Ascending aorta (tissue), 2 donors: ENCODE measurements around the gene NUPR1. TPM values are rescaled to one million over a fixed set of nuclear protein-coding genes. Genes with fewer than 3 reads are reported as not detected.

ENCODE experiments used
- DNase-seq, 2 donors: peaks; one replicate each; pipeline ENCODE4 v3.0.0-alpha.2; 2019; ENCODE audit warnings: low spot score in 2 of 2
- H3K27ac ChIP-seq, 2 donors: fragments of 200-600 bp; sonication (generic); one replicate each; pipeline ENCODE4 v1.5.1; 2016 to 2017; ENCODE audit warnings: mild to moderate bottlenecking in 1 of 2
- H3K27me3 ChIP-seq: fragments of 200-600 bp; sonication (generic); one replicate; pipeline ENCODE4 v1.5.1; 2017
- H3K36me3 ChIP-seq, 2 donors: fragments of 200-600 bp; sonication (generic); one replicate each; pipeline ENCODE4 v1.5.1; 2016
- H3K4me1 ChIP-seq, 2 donors: fragments of 200-600 bp; sonication (generic); one replicate each; pipeline ENCODE4 v1.5.1; 2016 to 2017; ENCODE audit warnings: mild to moderate bottlenecking in 1 of 2
- H3K4me3 ChIP-seq, 2 donors: fragments of 200-600 bp; sonication (generic); one replicate each; pipeline ENCODE4 v1.5.1; 2016 to 2017; ENCODE audit warnings: mild to moderate bottlenecking in 1 of 2
- H3K9me3 ChIP-seq, 2 donors: fragments of 200-600 bp; sonication (generic); one replicate each; pipeline ENCODE4 v1.5.1; 2016
- intact Hi-C: fragments of 100-400 bp; cut with DNase I; formaldehyde crosslinking; loops from one replicate; pipeline ENCODE4 v1.15.1; 2023
- total RNA-seq: library from RNA; depleted of rRNA; stranded (reverse); fragments of >200 nt; gene quantifications from one replicate; pipeline ENCODE4 v1.1.0, GENCODE V29; 2016
- TF ChIP-seq, protein P1 (sequence below), 3 experiments: fragments of 200-600 bp in 2 of 3; fragments of 450-650 bp in 1 of 3; sonication (generic) in 2 of 3; IDR thresholded peaks; one replicate each; pipeline ENCODE4 v1.5.1; 2016 to 2019; ENCODE audit warnings: antibody characterized with exemption in 3 of 3, mild to moderate bottlenecking in 1 of 3, moderate library complexity in 1 of 3

NUPR1 gene
- total RNA-seq, 1 donor from 2014 or later, result 290 TPM

DNA sequence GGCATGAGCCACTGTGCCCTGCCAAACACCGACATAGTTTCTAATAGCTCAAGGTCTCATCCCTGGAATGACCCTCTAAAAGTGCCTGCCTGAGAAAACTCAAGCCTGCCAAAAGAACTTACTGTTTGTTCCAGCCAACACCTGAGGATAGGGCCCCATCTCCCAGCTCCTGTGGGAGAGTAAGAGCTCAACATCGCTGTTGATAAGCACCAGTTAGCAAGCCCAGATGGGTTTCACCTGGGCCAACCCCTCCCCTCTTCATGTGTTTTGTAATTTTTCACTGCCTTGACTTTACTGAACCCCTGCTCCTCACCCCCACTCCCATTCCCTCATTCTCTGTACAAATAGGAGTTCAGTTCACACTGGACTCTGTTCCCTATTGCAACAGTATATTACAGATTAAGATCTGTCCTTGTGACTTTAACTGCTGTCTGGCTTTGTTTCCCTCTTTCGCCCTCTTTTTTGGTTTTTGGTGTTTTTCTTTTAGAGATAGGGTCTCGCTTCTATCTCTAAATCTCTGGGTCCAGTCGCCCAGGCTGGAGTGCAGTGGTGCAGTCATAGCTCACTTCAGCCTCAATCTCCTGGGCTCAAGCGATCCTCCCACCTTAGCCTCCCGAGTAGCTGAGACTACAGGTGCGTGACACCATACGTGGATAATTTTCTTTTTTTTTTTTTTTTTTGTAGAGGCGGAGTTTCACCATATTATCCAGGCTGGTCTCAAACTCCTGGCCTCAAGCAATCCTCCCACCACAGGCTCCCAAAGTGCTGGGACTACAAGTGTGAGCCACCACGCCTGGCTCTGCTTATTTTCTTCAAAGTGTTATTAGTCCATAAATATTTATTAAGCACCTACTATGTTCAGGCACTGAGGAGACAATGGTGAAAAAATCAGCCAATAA lies 12.3 kb downstream of the NUPR1 start:
- TF ChIP-seq, protein P1, sequence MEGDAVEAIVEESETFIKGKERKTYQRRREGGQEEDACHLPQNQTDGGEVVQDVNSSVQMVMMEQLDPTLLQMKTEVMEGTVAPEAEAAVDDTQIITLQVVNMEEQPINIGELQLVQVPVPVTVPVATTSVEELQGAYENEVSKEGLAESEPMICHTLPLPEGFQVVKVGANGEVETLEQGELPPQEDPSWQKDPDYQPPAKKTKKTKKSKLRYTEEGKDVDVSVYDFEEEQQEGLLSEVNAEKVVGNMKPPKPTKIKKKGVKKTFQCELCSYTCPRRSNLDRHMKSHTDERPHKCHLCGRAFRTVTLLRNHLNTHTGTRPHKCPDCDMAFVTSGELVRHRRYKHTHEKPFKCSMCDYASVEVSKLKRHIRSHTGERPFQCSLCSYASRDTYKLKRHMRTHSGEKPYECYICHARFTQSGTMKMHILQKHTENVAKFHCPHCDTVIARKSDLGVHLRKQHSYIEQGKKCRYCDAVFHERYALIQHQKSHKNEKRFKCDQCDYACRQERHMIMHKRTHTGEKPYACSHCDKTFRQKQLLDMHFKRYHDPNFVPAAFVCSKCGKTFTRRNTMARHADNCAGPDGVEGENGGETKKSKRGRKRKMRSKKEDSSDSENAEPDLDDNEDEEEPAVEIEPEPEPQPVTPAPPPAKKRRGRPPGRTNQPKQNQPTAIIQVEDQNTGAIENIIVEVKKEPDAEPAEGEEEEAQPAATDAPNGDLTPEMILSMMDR (IDR thresholded peaks at IDR 0.05), result no peak
- no peaks in the 10 kb centered on the region for H3K4me1 ChIP-seq
- intact Hi-C loops, result no loop called here
- DNase-seq, result no peak
- no peaks in the 10 kb centered on the region for H3K36me3 ChIP-seq
- no peak overlapping the region for H3K4me3 ChIP-seq
- H3K9me3 ChIP-seq, result no peaks in the 10 kb centered on the region
- no peaks in the 10 kb centered on the region for H3K27me3 ChIP-seq
- H3K27ac ChIP-seq, result no peak overlapping the region

DNA sequence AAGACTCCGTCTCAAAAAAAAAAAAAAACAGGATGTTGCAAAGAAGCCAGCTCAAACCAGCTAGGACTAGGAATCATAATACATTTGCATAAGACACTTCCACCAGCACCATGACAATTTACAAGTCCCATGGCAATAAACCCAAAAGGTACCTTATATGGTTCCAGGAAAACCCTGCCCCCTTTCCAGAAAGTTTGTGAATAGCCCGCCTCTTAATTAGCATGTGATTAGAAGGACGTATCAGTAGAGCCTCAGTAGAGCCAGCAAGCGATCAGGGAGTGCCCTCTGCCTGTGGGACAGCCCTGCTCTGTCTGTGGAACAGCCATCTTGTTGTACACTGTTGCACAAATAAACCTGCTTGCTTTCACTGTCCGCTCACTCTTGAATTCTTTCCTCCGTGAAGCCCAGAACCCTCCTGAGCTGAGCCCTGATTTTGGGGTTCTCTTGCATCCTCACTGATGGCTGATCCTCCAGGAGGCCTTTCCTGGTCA lies 14.0 kb downstream of the NUPR1 start:
- Histone ChIP-seq H3K9me3 (no peaks in the 10 kb centered on the region), H3K27me3 (no peaks in the 10 kb centered on the region), H3K4me3 (no peak overlapping the region), H3K27ac (no peak overlapping the region), H3K36me3 (no peaks in the 10 kb centered on the region), H3K4me1 (no peaks in the 10 kb centered on the region)
- intact Hi-C loops, result no loop called here
- no peak for DNase-seq
- TF ChIP-seq, protein P1 (IDR thresholded peaks at IDR 0.05), result no peak

DNA sequence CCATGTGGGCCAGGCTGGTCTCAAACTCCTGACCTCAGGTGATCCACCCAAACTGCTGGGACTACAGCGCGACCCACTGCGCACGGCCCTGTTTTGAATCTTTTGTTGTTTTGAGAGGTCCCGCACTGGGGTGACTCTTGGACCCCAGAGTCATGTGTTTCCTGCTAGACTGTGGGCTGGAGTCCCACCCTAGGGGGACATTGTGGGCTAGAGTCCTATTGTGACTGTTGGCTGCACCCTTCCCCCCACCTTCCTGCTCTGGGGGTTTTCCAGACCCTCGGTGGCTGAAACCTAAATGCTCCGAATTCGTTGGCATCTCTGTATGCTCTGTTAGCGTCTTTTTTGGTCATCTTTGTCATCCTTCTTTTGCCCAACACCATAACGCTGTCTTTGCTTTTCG lies 16.0 kb downstream of the NUPR1 start:
- TF ChIP-seq, protein P1 (IDR thresholded peaks at IDR 0.05), result no peak
- Histone ChIP-seq H3K36me3 (no peaks in the 10 kb centered on the region), H3K9me3 (no peaks in the 10 kb centered on the region), H3K27me3 (no peaks in the 10 kb centered on the region), H3K4me3 (no peak overlapping the region), H3K27ac (no peak overlapping the region), H3K4me1 (no peaks in the 10 kb centered on the region)
- DNase-seq, result no peak
- intact Hi-C loops, result no loop called here

DNA sequence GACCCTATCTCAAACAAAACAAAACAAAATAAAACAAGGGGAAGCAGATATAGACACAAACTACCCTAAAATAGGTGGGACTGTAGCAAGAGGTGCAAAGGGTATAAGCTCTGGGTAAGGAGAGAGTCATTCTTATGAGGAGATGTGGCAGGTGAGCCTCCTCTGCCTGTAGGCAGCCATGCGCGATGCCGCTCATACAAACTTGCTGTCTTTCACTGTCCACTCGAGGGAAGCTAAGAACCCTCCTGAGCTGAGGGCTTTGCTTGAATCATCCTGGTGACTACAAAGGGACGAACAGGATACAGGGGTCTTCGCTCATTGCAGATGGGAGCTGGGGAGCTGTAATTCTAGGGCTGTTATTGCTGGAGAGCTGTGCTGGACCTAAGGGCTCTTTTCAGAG lies 17.3 kb downstream of the NUPR1 start:
- H3K27ac ChIP-seq, result no peak overlapping the region
- H3K4me1 ChIP-seq, result no peaks in the 10 kb centered on the region
- no peak overlapping the region for H3K4me3 ChIP-seq
- H3K36me3 ChIP-seq, result no peaks in the 10 kb centered on the region
- DNase-seq, result no peak
- H3K27me3 ChIP-seq, result no peaks in the 10 kb centered on the region
- H3K9me3 ChIP-seq, result no peaks in the 10 kb centered on the region
- intact Hi-C loops, result no loop called here
- TF ChIP-seq, protein P1 (IDR thresholded peaks at IDR 0.05), result no peak

DNA sequence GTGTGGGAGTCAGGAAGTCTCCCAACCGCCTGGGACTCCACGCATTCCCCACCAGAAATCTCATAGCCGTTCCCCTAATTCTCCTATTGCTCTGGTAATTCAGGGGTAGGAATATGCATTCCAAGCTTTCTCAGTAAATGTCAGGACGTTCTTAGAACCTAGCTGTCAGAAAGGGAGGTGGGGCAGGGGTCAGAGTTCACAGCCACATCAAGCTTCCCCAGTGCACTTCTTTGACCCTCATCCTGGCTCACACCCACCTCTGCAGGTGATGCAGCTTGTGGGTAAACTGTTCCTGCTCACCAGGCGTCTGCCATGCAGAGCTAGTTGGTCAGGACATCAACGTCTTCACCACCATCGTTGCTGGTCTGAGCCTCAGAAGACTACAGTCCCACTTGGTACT lies 18.1 kb downstream of the NUPR1 start:
- DNase-seq, result no peak
- Histone ChIP-seq H3K4me1 (no peaks in the 10 kb centered on the region), H3K27ac (no peak overlapping the region), H3K36me3 (no peaks in the 10 kb centered on the region), H3K27me3 (no peaks in the 10 kb centered on the region), H3K4me3 (no peak overlapping the region), H3K9me3 (no peaks in the 10 kb centered on the region)
- TF ChIP-seq, protein P1 (IDR thresholded peaks at IDR 0.05), result no peak
- intact Hi-C loops, result no loop called here
